Measurements from ENCODE around the gene CHGA.

Gene CHGA

DNA sequence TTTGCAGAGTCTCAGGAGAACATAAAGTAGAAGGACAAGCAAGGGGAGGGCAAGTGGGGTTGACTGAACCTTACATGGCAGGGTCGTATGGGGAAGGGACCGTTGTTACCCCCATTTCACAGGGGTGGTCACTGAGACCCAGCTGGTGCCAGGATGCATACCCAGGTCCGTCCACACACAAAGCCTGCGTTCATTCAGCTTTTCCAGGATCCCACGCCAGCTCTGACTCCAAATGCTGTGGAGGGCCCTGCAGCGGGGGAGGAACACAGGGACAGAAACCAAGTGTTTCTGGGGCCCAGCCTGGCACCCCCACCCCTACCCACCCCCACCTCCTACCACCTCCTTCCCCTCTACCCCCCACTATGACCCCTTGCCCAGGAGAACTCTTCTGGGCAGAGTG, 16.5 kb upstream of the CHGA start:
- DNase-seq = no peak

DNA sequence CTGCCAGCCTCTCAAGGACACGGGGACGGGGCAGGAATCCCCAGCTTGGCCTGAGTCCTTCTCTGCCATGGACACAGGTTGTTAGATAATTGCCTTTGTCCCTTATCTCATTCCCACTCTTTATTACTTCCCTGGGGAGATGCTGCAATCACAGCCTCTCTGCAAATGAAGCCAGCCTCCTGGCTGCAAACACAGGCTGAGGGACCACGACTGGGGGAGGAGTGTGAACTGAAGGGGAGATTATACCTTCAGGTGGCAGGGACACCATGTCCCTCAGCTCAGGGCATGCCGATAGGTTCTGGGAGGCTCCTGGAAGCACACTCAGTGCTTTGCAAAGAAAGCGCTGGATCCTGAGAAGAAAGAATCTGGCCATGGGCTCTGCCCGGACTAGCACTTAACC, 16.1 kb upstream of the CHGA start:
- DNase-seq = no peak

DNA sequence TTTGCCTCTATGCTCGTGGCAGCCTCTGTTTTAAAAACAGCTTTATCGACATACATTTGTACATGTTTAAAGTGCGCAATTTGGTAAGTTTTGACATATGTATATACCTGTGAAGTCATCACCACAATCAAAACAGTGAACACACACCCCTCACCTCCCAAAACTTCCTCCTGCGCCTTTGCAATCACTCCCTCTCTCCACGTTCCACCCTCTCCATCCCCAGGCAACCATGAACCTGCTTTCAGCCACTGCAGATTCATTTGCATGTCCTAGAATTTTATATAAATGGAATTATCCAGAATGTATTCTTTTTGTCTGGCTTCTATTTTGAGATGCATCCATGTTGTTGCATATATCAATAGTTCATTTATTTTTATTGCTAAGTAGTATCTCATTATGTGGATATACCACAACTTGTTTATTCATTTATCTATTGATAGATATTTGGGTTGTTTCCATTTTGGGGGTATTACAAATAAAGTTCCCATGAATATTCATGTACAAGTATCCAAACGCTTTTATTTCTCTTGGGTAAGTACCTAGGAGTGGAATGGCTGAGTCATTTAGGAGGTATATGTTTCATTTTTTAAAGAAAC, 15.5 kb upstream of the CHGA start:
- DNase-seq = no peak

DNA sequence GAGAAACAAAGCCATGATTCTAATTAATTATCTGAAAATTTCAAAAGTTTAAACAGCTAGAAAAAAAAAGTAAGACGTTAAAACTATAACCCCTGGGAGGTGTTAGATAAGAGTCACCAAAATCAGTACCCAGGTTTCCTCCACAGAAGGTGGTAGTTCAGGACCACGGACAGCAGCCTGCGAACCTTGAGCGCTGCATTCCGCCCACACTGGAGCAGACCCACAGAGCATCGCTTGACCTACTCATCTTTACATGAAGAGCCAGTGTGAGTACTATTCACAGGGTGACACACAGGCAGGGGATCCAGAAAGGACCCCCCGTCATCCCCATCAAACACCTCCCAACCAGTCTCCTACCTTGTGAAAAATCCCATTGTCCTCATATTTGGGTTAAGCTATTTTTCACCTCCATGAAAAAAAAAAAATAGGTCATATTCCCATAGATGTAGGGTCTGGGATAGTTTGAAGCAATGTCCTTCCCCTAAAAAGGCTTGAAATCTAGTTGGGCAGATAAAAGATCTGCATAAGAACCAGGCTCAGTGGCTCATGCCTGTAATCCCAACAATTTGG, 8.8 kb upstream of the CHGA start:
- DNase-seq = no peak

DNA sequence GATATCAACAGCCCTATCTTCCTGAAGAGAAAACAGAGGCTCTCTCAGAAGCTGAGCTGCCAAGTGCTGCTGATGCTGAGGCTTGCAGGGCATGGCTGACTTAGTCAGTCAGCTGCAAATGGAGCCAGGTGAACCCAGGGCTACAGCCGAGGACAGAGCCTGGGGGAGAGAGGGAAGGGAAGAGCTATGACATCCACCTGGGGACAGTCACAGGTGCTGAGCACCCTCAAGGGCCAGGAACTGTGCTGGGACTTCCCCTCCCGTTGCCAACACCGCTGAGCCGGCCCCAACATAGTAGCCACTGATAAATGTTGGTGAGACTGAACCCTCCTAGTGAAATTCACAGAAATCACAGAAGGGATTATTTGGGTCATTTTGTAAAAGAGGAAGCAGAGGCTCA, 6.7 kb upstream of the CHGA start:
- no peak for DNase-seq

DNA sequence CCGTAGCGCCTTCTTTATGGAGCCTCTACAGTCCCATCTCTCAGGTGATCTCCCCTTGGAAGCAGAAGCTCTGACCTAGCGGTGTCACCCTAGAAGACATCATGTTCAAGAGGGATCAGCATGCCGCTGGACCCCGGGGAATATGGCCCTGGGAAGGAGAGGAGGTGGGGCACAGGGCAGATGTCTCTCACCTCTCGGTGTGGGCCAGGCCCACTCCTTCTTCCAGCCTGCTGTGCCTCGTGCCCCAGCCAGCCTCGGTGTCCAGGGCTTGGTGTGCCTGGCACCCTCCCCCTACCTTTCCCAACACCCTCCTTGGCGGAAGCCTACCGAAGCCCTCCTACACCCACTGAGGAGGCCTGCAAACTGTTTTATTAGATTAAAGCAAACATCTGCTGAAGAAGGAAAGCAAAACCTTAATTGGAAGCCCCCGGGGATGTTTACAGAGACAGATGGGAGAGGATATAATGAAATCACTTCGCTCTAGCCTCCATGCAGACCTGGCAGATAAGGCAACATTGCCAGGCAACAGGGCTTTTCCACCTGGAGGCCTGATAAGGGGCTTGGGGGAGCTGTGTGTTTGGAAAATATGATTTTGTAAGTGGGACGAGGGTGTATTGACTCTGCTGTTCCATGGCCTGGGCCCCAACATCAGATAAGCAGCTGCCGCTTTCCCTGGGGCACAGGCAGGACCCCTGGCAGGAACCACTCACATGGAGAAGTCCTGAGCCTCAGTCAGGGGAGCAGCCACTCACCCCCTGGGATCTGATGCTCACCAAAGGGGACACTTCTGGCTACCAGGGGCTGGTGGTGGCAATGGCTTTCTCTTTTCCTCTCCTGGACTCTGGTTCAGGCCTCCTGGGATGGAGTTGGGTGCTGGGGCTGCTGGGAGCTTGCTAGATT, 5.7 kb upstream of the CHGA start:
- DNase-seq = no peak

DNA sequence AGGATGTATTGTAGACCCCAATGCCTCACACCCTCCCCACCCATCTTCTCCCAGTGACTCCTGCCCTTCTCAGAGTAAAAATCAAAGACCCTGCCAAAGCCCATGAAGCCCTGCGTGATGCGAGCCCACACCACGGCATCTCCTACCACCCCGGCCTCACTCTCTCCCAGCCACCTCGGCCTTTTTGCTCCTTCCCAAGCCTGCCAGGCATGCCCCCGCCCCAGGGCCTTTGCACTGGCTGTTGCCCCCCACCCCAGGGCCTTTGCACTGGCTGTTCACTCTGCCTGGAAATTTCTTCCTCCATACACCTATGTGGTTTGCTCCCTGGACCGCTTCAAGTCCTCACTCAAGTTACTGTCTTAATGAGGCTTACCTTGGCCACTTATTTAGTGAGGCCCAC, 5.0 kb upstream of the CHGA start:
- DNase-seq = no peak

DNA sequence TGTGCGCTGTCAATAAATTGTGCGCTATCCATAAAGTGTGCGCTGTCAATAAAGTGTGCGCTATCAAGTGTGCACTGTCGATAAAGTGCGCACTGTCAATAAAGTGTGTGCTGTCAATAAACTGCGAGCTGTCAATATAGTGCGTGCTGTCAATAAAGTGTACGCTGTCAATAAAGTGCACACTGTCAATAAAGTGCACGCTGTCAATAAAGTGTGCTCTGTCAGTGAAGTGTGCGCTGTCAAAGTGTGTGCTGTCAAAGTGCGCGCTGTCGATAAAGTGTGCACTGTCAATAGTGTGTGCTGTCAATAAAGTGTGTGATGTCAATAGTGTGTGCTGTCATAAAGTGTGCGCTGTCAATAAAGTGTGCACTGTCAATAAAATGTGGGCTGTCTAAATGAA, 2.9 kb upstream of the CHGA start:
- DNase-seq = no peak

DNA sequence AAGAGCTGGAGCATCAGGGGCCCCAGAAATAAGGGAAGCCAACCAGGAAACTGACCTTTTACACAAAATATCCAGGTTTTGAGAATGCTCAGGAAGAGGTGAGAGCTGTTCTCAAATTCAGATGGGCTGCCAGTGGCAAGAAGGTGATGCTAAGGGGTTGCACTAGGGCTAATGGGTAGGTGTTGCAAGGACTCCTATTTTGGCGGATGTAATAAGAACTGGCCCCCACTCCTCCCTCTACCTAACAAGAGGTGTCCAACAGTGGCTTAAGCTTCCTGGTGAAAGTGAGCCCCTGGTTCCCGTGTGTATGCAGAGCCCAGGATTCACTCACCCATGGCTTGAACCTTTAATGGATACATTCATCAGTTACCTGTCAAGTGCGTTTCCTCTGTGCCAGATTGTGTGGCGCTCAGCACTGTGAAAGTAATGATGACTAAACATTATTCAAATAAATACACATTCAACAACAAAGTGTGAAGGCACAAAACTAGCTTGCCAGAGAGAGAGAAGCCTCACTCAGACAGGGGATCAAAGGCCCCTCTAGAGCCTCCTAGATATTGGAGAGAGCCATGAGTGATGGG, 705 bp upstream of the CHGA start:
- DNase-seq = no peak

DNA sequence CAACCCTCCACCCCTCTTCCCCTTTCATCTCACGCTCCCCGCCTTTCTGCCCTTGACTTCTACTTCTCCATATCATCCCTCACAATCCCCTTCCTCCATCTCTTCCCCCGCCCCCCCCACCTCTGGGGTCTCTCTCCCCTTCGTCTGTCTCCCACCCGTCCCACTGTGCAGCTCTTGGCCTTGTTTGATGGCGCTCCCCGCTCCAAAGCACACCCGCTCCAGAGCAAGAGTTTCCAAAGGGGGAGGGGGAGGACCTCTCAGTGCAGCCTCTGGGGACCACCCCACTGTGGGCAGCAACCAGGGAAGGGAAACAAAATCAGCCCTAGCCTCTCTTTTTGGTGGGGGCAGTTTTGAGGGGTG, 774 bp downstream of the CHGA start:
- no peak for DNase-seq

DNA sequence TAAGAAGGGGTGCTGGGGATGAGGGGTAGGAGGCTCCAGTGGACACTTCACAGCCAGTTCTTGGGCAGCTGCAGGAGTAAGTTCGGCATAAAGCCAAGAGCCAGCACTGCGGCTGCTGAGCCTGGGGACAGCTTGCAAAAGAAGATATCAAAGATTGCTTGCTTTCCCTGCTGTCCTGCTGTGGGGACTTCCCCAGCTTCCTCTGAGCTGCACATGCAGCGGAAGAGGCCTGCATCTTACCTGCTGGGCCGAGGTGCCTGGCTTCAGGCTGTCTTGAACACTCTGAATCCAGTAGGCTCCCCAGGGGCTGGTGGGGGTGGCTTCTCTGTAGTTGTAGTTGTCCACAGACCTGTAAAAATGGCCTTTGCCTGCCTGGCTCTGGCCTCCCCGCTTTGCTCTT, 1.3 kb downstream of the CHGA start:
- no peak for DNase-seq

DNA sequence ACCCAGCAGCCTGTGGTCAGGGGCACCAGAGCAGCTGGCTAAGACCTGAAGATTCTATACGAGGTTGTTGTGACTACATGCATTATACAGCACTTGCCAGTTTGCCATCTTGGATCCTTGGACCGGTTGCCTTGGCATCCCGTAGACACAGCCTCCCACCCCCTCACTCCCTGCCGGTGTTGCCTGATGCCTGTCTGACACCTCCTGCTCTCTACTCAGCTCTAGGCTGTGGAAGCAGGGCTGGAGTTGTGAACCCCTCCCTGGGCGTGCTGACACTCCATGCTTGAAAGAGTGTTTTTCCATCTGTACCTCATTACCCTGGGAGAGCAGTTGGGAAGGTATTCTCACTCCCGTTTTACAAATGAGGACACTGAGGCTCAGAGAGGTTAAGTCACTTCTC, 2.5 kb downstream of the CHGA start:
- no peak for DNase-seq

DNA sequence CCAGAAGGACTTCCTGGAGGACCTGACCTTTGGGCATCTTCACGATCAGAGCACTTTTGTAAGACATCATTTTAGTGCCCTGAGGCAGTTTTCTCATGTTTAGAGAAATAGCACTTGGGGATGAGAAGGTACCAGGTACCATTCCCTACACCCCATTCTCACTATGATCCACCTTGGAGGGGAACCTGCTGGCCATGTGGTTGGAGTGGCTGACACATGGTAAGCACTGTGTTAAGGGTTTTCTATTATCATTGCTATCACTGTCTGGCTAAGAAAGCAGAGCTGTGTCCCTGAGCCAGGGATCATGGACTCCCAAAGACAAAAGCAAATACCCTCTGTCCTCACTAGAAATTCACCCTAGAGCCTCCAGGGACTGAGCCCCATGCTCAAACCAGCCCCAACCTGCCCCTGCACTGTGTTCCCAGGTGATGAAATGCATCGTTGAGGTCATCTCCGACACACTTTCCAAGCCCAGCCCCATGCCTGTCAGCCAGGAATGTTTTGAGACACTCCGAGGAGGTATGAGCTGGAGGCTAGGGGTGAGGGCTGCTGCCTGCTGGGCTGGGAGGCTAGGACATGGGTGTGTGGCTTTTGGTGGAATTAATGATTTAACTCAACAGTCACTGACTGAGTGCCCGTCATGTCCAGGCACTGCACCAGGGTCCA, 3.4 kb downstream of the CHGA start:
- no peak for DNase-seq

DNA sequence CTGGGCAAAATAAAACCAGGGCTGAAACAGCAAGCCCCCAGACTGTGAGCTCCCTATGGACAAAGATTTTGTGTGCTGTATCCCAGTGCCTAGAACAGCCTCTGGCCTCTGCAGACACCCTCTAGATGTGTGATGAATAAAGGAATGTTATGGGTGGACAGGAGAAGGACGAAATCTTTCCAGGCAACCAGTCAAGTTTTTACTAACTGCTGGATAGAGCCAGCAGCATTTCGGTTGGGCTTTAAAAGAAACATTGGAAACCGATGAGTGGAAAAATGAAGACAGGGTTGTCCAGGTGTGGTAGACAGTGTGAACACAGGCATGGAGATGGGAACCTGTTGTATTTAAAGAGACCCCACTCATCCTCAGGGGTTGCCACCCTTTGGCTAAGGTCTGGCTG, 4.0 kb downstream of the CHGA start:
- DNase-seq = no peak

DNA sequence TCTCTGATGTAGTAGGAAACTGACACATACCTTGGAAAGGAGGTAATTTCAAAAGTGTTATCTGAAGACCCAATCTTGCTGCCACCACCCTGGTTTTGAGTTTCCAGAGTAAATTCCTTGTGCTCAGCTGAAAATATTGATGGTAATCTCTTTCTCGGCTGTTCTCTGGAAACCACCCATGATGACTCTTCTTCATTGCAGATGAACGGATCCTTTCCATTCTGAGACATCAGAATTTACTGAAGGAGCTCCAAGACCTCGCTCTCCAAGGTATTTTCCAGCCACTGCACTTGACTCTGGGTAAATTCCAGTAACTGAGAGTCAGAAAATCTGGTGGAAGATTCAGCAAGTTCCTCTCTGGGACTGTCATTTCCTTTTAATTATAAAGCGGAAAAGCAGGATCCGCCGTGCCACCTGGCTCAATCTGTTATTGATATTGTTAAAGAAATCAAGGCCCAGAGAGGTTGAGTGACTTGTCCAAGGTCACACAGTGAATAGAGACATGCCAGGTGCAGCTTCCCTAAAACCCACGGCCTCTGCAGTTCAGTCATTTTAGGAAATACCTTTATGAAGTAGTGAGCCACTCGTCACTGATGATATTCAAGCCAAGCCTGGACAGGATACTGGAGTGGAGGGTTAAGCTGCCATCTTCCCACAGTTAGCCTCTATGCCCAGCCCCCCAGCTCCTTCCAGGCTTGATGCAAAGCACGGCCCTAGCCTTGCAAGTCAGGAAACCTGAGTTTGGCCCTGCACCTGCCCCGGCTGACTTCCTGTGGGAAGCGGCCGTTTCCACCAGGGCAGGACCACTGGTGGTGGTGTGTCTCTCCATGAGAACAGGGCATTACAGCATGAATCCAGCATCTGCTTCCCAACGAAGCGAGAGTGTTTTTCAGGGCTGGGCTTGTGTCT, 4.7 kb downstream of the CHGA start:
- DNase-seq = no peak

DNA sequence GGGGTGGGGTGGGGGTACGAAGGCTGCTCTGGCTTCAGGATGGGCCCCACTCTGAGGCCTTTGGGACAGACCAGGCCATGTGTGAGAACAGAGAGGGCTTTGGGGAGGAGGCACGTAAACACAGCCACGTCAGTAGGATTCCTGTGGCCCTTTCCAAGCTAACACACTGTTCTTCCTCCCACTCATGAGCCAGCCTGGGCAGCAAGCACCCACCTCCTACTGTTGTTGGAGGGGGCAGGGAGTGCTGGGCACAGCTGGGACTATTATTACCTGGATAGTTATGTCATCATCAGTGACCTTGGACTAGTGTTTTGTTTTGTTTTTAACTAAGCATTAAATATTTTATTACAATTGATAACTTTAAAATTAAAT, 5.3 kb downstream of the CHGA start:
- no peak for DNase-seq

DNA sequence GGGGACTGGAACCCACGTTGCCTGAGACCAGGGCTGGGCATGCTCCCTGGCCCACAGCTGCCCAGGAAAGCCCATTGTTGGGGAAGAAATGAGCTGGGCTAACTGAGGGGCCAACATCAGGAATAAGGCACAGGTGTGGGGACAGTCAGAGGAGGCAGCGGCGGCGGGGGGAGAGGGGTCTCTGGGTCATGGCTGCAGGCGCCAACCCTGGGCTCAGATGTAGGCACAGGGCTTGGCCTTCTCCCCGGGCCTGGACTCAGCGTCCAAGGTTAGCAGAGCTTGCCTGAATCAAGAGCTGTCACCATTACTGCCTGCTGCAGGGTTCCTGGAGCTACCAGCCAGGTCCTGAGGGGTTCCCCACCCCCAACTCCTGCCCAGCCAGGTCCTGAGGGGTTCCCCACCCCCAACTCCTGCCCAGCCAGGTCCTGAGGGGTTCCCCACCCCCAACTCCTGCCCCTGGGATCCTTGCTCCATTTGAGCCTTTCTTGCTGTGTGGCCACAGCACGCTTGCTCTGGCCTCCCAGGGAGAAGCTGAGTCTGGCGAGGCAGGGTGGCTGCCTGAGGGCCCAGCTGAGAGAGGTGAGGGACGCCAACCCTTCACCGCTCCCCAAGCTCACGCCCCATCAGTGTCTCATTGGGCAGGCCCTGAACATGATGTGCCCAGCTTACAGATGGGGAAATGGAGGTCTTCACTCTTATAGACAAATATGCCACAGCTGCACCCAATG, 6.2 kb downstream of the CHGA start:
- DNase-seq = no peak

DNA sequence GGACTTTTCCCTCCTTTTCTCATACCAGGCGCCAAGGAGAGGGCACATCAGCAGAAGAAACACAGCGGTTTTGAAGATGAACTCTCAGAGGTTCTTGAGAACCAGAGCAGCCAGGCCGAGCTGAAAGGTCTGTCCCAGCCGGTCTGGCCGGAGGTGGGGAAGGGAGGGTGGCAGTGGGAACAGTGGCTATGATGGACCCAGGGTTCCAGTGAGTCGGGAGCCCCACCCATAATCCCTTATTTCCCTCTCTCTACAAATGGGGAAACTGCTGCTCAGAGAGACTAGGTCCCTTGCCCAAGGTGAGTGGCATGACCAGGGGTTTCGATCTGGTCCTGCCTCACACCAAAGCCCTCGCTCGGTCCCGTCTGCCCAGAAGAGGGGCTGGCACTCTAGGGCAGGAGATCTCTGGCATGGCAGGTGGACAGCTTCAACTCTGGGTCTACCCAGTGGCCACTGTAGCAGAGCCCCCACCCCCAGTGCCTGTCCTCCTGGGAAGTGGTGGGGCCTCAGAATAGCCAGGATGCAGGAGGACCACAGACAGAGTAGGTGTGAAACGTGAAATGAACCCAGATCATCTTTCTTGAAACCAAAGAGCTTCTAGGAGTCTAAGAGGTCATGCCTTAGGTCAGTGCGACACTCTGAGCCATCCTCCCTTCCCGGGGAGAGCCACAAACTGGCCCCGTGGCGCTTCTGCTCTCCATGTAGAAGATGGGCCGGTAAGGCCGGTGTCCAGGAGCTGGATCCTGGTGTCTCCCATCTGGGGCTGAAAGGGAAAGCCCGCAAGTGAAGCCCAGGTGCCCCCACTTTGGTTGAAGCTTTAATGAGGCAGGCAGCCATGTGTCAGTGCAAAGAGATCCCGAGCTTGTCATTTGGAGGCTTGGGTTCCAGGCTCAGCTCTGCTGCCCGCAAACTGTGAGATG, 7.0 kb downstream of the CHGA start:
- DNase-seq = no peak

DNA sequence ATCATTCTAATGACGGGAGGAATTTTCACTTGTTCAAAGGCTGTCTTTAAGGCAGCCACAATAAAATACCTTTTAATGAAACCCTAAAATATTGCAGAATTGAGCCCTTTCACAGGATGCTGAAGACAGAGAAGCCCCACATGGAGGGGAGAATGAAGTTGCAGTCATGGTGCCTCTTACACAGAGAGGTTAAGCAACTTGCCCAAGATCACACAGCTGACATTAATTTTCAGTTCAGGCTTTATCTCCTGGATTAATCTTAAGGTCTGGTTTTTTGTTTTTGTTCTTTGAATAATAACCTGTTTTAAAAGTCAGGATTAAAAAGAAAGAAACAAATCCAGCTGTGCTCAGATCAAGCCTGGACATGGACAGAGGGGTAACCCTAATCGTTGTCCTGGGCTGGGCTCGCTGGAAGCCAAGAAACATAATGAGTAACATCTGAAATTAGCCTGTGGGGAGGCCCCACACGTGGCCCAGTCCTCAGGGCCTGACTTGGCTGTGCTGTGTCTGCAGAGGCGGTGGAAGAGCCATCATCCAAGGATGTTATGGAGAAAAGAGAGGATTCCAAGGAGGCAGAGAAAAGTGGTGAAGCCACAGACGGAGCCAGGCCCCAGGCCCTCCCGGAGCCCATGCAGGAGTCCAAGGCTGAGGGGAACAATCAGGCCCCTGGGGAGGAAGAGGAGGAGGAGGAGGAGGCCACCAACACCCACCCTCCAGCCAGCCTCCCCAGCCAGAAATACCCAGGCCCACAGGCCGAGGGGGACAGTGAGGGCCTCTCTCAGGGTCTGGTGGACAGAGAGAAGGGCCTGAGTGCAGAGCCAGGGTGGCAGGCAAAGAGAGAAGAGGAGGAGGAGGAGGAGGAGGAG, 8.0 kb downstream of the CHGA start:
- no peak for DNase-seq
